ENCODE data around the gene PRIM1. TPM values are rescaled to one million over a fixed set of nuclear protein-coding genes. Genes with fewer than 3 reads are reported as not detected.
A peak's percentile ranks its signal among the peaks of the same experiment; 100 is the strongest.

The PRIM1 gene
- total RNA-seq, 1 donor: 5.8 TPM

GRCh38 chr12:56721721-56722120, 30.4 kb downstream of the PRIM1 start:
- Histone ChIP-seq H3K4me1 (ENCODE audit: insufficient read depth, low read length) (peaks cover 31% of the 10 kb centered on the region), H4K20me1 (ENCODE audit: insufficient read depth, low read length) (peaks cover 65% of the 10 kb centered on the region), H3K9me3 (ENCODE audit: low read depth, low read length) (no peaks in the 10 kb centered on the region), H3K27me3 (ENCODE audit: insufficient read depth, low read length) (no peaks in the 10 kb centered on the region), H3K4me2 (ENCODE audit: insufficient read depth, low read length) (peak overlapping the region; percentile 98), H3K36me3 (ENCODE audit: insufficient read depth, low read length) (peaks cover 44% of the 10 kb centered on the region), H3K79me2 (ENCODE audit: insufficient read depth, low read length) (peaks cover 79% of the 10 kb centered on the region), H3K27ac (ENCODE audit: low read depth, low read length) (peak overlapping the region; percentile 47), H3K4me3 (ENCODE audit: insufficient read depth, low read length) (no peak overlapping the region), H2AFZ (ENCODE audit: low read length) (no peak overlapping the region)
- DNase-seq (ENCODE audit: insufficient read length, low spot score, missing footprints): no peak
- TF ChIP-seq, protein P1, sequence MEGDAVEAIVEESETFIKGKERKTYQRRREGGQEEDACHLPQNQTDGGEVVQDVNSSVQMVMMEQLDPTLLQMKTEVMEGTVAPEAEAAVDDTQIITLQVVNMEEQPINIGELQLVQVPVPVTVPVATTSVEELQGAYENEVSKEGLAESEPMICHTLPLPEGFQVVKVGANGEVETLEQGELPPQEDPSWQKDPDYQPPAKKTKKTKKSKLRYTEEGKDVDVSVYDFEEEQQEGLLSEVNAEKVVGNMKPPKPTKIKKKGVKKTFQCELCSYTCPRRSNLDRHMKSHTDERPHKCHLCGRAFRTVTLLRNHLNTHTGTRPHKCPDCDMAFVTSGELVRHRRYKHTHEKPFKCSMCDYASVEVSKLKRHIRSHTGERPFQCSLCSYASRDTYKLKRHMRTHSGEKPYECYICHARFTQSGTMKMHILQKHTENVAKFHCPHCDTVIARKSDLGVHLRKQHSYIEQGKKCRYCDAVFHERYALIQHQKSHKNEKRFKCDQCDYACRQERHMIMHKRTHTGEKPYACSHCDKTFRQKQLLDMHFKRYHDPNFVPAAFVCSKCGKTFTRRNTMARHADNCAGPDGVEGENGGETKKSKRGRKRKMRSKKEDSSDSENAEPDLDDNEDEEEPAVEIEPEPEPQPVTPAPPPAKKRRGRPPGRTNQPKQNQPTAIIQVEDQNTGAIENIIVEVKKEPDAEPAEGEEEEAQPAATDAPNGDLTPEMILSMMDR (IDR thresholded peaks at IDR 0.05; ENCODE audit: extremely low read depth, low read depth, low read length): no peak

DNA sequence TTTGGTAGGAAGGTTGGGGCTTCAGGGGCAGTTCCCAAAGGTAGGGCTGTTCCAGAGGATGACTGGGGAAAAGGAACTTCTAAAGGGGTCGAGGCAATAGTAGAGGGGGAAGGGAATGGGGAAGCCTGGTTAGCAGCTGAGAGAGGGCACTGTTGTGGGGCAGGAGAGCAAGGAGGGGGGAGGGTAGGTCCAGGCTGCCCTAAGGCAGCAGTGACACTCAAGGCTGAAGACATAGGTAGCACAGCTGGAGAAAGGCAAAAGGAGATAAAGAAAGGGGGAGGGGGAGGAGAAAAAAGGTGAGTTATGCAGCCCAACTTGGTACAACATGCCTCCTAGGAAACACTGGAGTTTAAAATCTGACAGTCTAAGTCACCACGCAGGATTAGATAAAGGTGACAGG, 30.9 kb downstream of the PRIM1 start:
- Histone ChIP-seq H3K4me2 (ENCODE audit: insufficient read depth, low read length) (peak overlapping the region; percentile 98), H3K4me3 (ENCODE audit: insufficient read depth, low read length) (no peak overlapping the region), H3K79me2 (ENCODE audit: insufficient read depth, low read length) (peaks cover 84% of the 10 kb centered on the region), H3K36me3 (ENCODE audit: insufficient read depth, low read length) (peaks cover 44% of the 10 kb centered on the region), H3K9me3 (ENCODE audit: low read depth, low read length) (no peaks in the 10 kb centered on the region), H3K27ac (ENCODE audit: low read depth, low read length) (peak overlapping the region; percentile 47), H2AFZ (ENCODE audit: low read length) (no peak overlapping the region), H3K4me1 (ENCODE audit: insufficient read depth, low read length) (peaks cover 31% of the 10 kb centered on the region), H4K20me1 (ENCODE audit: insufficient read depth, low read length) (peaks cover 70% of the 10 kb centered on the region), H3K27me3 (ENCODE audit: insufficient read depth, low read length) (no peaks in the 10 kb centered on the region)
- DNase-seq (ENCODE audit: insufficient read length, low spot score, missing footprints): no peak
- TF ChIP-seq, protein P1 (IDR thresholded peaks at IDR 0.05; ENCODE audit: extremely low read depth, low read depth, low read length): no peak

DNA sequence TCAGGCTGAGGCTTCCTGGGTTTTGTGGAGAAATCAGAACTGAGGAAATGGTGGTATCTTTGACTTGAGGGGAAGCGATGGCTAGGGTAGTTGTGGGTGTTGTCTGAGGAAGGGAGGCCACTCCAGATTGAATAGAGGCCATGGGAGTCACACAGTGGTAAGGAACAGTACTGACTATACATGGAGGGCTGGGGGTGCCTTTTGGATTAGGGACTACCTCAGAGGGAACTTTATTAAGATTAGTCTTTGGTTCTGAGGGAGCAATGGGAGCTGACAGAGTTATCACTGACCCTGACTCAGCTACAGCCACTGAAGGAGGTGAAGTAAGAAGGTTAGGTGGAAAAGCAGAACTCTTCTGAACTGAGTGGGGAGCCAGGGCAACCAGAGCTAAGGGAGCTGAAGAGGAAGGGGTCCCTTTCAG, 31.4 kb downstream of the PRIM1 start:
- DNase-seq (ENCODE audit: insufficient read length, low spot score, missing footprints): no peak
- no peak overlapping the region for H3K4me2 ChIP-seq (ENCODE audit: insufficient read depth, low read length)
- peaks cover 31% of the 10 kb centered on the region for H3K4me1 ChIP-seq (ENCODE audit: insufficient read depth, low read length)

DNA sequence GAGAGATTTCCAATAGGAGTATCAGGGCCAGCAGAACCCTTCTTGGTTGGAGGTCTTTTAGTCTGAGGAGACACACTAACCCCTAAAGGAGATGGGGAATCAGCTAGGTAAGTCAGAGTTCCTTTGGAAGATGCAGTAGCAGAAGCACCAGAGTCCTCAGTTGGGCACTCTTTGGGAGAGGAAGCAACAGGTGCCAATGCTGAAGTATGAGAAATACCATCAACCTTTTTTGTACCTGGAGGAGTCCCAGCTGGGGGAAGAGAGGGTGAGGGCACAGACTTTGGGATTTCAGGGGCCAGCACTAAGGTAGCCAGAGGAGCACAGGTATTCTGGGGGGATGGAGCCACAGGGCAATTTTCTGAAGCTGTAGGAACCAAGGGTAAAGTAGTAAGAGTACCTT, 33.1 kb downstream of the PRIM1 start:
- Histone ChIP-seq H3K4me1 (ENCODE audit: insufficient read depth, low read length) (peaks cover 31% of the 10 kb centered on the region), H4K20me1 (ENCODE audit: insufficient read depth, low read length) (peaks cover 89% of the 10 kb centered on the region), H3K9me3 (ENCODE audit: low read depth, low read length) (no peaks in the 10 kb centered on the region), H3K79me2 (ENCODE audit: insufficient read depth, low read length) (peaks cover 95% of the 10 kb centered on the region), H3K4me3 (ENCODE audit: insufficient read depth, low read length) (no peak overlapping the region), H3K4me2 (ENCODE audit: insufficient read depth, low read length) (no peak overlapping the region), H3K27ac (ENCODE audit: low read depth, low read length) (no peak overlapping the region), H3K27me3 (ENCODE audit: insufficient read depth, low read length) (no peaks in the 10 kb centered on the region), H2AFZ (ENCODE audit: low read length) (no peak overlapping the region), H3K36me3 (ENCODE audit: insufficient read depth, low read length) (peaks cover 66% of the 10 kb centered on the region)
- TF ChIP-seq, protein P1 (IDR thresholded peaks at IDR 0.05; ENCODE audit: extremely low read depth, low read depth, low read length): no peak
- DNase-seq (ENCODE audit: insufficient read length, low spot score, missing footprints): peak; percentile 48

More for the DNA sequence above, 31.4 kb downstream of the PRIM1 start:
- no peaks in the 10 kb centered on the region for H3K9me3 ChIP-seq (ENCODE audit: low read depth, low read length)
- no peak overlapping the region for H3K4me3 ChIP-seq (ENCODE audit: insufficient read depth, low read length)
- H3K79me2 ChIP-seq (ENCODE audit: insufficient read depth, low read length): peaks cover 89% of the 10 kb centered on the region
- H2AFZ ChIP-seq (ENCODE audit: low read length): no peak overlapping the region
- H4K20me1 ChIP-seq (ENCODE audit: insufficient read depth, low read length): peaks cover 75% of the 10 kb centered on the region
- no peaks in the 10 kb centered on the region for H3K27me3 ChIP-seq (ENCODE audit: insufficient read depth, low read length)
- TF ChIP-seq, protein P1 (IDR thresholded peaks at IDR 0.05; ENCODE audit: extremely low read depth, low read depth, low read length): no peak
- H3K27ac ChIP-seq (ENCODE audit: low read depth, low read length): no peak overlapping the region
- peaks cover 49% of the 10 kb centered on the region for H3K36me3 ChIP-seq (ENCODE audit: insufficient read depth, low read length)
